Measurements from ENCODE around the gene NPS.

The NPS gene

GRCh38 chr10:127549009-127549408 is at the start of gene NPS:
Gene NPS, plus strand, starts transcription at chr10:127549309. Its CDS starts 60 bp downstream, at chr10:127549369.
- DNase-seq: no peak

DNA sequence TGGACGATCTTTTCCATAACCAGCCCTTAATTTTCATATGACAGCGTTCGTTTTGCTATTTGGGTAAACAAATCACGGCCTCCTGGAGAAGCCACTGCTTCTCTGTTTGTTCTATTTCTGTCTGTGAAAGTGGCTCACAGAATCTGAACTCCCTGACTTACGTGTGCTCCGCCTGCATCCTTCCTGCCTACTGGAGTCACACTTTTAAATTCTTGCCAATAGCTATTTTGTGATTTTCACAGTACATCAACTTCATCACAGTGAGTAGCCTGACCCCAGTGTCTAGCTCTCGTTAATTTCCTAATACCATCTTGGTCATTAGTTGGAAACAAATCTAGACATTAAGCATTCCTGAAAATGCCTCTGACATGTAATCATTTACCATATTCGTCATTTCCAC is 49.0 kb upstream of the NPS start:
- no peak for DNase-seq

GRCh38 chr10:127506094-127506493 is 43.0 kb upstream of the NPS start:
- no peak for DNase-seq

DNA sequence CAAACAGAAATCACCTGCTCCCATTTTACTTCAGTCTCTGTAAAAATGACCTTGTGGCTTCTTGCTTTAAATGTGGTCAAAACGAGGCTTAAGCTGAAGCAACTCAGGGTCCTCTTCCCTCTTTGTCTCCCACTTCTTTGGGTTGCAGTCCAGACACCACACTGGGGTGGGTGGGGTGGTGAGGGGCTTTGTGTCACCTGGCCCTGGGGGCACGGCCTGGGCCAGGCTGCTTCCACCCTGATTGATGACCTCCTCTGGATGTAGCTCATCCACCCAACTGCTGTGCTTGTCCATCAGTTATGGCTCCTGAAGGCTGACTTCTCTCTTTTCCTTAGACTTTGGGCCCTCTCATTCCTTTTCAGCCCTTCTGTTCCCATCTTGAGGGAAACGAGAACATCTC is 26.8 kb upstream of the NPS start:
- no peak for DNase-seq

- DNase-seq: no peak
These were observed 25.6 kb upstream of the NPS start for GRCh38 chr10:127523476-127523875.

DNA sequence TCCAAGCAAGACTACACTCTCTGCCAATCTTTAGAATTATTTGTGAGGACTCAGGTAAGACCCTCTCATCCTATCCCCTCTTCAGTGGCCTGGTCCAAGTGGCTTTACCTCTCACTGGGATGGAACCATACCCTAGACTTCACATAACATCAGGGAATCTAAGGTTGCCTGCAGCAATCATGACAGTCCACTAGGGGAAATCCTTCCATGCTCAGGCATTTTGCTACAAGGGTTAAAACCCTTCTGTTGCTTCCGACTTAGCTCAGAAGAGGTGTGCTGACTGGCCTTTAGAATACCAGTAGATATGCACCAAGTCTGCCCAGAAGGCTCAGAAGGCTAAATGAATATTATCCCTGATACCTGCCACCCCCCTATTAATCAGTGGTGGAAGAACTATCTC is 24.9 kb upstream of the NPS start:
- no peak for DNase-seq

DNA sequence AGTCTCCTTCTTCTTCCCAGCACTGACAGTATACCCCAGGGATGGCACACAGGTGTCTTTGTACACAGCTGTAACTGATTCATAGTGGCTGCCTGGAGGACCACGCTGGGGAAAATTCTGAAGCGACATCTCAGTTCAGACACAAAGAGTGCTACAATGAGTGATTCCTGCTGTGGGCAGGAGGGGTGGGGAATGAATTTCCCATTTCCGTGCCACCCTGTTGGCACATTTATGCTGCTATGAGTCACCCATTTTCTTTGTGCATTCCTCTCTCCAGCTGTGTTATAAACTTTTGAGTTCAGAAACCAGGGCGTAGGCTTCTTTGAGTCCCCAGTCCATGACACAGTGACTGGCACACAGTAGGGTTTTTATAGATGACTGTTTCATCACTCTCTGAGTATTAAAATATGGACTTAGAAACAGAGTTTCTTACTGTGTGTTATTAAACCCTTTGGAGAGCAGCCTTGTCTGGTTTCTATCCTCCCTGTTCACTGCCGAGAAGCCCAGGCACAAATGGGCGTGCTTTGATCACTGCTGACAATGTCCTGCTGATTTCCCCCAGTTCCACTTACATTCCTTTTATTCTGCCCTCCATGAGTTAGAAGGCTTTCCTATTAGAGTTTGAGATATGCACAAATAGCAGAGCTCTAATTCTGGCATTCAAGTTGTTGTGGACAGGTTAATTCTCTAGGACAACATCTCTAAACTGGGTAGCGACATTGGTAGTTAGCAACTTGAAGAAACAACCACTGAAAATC is 24.0 kb upstream of the NPS start:
- no peak for DNase-seq

- no peak for DNase-seq
These were observed 23.4 kb upstream of the NPS start for GRCh38 chr10:127525686-127526085.

GRCh38 chr10:127526161-127526560 is 22.9 kb upstream of the NPS start:
- no peak for DNase-seq

GRCh38 chr10:127527320-127527719 is 21.8 kb upstream of the NPS start:
- no peak for DNase-seq

DNA sequence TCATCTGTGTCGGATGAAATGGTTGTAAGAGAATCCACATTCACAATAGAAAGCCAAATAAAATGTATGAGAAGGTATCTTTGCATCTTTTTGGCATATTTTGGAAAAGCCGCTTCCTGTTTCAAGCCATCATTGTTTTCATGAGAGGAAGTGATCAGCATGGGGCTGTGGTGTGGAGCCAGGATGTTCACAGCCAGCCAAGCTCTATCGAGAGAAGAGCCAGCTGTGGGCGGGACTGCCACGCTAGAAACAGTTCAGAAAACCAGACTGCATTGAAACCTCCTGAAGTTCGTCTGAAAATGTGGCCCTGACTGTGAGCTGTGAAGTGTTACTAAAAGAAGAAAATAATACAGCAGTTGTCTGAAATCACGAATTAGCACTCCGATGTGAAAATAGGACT is 21.2 kb upstream of the NPS start:
- DNase-seq: no peak

GRCh38 chr10:127532193-127532592 is 16.9 kb upstream of the NPS start:
- DNase-seq: no peak

DNA sequence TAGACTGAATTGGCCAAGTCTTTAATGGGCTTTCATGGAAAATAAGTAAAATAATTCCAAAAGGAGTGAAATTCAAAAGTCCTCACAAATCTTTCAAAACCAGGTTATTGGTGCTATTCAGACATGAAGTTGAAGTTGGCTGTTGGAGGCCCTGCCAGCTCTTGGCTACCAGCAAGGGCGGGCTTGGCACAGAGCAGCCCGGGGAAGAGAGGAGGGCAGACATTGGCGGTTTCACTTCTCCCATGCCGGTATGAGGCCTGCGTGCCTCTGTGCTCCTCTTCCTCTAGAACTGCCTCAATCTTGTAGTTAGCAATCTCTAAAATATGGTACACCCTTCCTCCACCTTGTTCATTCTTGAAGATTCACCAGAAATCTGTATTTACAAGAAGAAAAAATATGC is 16.4 kb upstream of the NPS start:
- no peak for DNase-seq

DNA sequence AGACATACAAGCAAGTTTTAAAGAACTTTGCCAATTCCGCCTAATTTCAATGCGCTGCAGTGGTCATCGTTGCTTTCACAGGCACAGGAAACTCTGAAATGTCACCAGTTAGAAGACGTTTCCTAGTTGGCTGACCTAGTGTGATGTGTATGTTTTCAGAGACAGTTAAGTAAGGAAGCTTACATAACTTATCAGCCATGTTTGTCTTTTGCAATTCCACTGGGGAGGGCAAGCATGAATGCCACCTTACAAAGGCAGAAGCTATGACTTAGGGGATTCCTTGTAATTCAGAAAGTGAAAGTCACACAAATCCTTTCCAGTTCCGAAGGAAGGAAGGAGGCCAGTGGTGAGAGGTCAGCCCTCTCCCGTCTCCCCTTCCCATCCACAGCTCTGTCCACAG is 15.0 kb upstream of the NPS start:
- no peak for DNase-seq

DNA sequence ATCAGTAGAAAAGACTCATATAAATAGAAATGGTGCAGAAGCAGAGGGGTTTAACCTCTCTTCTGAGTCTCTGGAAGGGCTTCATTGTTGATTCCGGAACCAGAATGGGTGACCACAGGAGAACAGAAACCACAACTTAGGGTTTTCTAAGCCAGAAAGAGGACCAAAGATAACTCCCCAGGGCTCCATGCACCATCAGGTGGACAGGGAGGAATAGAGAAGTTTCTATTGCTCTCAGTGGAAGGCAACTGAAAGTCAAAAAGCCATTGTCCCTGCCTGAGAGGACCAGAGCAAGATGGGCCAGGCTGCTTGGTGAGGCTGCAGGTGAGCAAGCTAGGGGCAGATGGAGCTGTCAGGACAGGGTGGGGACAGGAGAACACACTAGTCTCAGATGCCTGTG is 14.6 kb upstream of the NPS start:
- DNase-seq: no peak

DNA sequence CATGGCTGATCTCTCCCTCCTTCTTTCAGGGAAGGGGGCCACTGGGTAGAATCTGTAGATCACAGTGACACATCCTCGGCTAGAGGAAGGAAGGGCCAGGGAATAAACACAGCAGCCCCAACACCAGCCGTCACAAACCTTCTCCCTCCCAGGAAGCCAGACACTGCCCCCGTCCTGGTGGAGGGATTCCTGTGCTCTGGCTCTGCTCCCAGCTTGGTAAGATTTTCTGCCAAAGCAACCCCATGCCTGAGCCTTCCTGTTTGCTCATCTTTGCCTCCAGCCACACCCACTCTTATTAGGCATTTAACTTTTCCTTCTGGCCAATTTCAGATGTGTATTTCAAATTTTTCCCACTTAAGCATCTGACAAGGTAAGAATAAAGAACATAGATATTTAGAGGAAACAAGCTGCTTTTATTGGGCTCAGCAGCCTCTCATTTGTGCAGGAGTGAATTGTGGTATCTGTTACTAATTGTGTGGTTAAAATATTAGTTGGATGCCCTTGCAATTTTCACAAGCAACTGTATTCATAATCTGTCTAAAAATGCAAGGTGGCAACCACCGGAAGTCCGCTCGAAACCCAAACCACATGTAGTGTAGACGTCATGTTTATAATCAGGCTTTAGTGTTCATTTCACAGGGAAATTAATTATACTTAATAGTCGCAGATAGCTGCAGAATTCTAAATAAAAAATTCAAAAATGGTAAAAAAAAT is 13.2 kb upstream of the NPS start:
- DNase-seq: no peak

DNA sequence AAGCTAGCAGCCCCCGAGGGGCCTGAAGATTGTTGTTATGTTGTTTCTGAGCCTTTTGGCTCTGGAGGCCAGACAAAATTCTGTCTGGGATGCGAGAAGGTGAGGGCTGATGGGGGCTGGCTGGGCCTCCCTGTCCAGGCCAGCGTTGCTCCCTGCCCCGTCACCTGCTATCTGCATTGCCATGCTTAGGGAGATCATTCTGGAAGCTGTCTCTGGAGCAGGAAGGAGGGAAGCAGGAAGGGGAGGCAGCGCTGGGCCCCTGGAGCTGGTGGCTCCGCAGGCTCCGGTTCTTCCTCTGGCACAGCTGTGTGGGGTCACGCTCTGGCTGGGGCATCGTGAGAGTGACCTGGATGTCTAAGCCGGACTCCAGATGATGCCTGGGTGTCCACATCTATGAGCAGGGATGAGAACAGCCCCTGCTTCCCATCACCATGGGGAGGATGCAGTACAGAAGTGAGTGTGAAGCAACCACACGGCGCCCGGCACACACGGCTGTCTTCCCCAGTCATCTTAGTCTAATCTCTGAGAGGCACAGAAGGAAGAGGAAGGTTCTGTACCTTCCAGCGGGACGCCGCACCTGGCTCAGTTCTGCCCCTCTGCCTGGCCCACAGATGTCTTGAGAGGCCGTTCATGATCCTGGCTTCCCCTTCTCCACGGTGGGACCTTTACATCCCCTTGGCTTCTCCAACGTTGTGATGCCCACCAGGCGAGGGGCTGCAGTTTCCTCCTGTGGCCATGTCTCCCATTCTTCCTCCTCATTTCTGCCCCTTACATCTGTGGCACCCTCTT is 11.9 kb upstream of the NPS start:
- no peak for DNase-seq

GRCh38 chr10:127537924-127538323 is 11.2 kb upstream of the NPS start:
- no peak for DNase-seq

- DNase-seq: no peak
These were observed 1.1 kb upstream of the NPS start for GRCh38 chr10:127548022-127548421.

DNA sequence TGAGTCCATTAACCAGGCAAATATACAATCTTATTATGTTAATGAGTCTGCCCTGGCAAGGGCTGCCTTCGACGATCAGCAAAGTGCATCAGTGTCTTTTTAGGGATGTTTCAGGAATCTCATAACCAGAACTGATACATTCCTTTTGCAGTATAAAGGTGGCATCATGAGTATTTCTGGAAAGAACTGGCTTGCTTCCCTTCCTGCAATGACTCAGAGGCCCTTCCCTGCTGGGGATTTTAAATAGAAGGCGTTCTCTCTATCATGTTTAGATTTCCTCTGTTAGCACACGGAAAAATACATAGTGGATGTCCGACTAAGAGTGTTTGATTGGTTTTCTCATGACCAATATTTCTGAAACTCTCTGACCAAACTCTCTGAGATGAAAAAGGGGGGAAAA is 1.8 kb downstream of the NPS start:
- no peak for DNase-seq

DNA sequence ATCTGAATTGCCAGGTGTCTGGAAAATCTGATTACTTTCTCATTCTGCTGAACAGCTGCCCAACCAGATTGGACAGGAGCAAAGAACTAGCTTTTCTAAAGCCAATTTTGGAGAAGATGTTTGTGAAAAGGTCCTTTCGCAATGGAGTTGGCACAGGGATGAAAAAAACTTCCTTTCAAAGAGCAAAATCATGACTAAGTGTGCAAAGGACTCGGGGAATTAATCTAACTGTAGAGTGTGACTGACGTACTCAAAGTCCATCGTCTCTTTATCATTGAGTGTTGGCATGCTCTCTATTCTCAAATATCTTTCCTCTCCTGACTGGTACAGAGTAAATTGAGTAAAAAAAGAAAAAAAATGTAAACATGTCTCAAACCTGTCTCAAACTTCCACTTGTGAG is 3.3 kb downstream of the NPS start:
- DNase-seq: no peak

DNA sequence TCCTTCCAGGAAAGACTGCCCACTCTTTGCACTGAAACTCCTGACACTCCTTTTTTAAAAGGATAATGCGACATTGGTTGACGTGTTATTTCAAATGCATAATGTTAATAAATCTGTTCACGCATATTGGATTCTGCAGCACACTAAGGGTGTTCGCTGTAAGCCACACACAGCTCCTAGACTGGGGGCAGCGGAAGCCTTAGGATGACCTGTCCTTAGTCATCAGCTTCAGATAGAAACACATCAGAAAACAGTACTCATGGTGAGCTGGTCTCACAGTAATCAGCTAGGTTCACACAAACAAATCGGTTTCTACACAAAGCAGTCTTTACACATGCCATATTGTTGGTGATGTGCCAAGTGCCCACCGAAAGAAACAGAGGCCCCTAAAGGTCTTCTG is 4.3 kb downstream of the NPS start:
- DNase-seq: no peak

GRCh38 chr10:127556916-127557315 is 7.8 kb downstream of the NPS start:
- DNase-seq: no peak

DNA sequence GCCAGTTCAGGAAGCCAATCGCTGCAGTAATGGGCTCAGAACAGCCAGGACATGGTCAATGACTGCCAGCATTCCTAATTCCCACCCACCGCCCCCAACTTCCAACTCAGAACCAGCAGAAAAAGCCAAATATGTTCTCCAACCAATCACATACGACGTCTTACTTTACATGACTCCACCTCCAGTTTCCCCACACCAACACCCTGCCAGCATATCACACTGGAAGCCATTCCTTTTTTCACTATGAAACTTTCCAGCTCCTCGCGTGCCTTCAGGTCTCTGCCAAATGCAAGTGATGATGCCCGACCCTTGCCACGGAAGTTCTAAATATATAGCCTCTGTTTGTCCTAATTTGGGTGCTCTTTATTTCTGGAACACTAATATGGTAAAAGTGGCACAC is 12.5 kb downstream of the NPS start:
- DNase-seq: no peak

Measured in activated CD4-positive, alpha-beta T cell treated with anti-CD3 and anti-CD28 coated beads, Interleukin-2, amount 50 U/mL, for 16 hours (primary cell).